Hepatocyte (in vitro differentiated cells): ENCODE data around the gene ZP2.

Experiments
- EZH2 ChIP-seq: fragments of 200-600 bp; sonication (generic); IDR thresholded peaks from 2 replicates; pipeline ENCODE4 v1.6.1; 2016; ENCODE audit warnings: antibody characterized with exemption, mild to moderate bottlenecking, borderline replicate concordance
- TF ChIP-seq, protein P1 (sequence below): fragments of 200-600 bp; sonication (generic); IDR thresholded peaks from 2 replicates; pipeline ENCODE4 v1.5.1; 2016; ENCODE audit warnings: antibody characterized with exemption, mild to moderate bottlenecking; ENCODE audit not compliant: poor library complexity

DNA sequence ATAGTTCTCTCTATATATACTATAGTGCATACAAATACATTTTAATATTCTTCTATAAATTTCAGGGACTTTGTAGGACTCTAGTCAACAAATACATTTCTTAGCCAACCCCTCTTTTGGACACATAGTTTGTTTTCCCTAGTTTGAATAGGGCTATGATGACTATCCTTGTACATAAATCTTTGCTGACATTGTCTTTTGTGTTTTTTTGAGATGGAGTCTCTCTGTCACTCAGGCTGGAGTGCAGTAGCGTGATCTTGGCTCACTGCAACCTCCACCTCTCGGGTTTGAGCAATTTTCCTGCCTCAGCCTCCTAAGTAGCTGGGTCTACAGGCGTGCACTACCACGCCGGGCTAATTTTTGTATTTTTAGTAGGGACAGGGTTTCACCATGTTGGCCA lies 25.5 kb upstream of the ZP2 start:
- TF ChIP-seq, protein P1, sequence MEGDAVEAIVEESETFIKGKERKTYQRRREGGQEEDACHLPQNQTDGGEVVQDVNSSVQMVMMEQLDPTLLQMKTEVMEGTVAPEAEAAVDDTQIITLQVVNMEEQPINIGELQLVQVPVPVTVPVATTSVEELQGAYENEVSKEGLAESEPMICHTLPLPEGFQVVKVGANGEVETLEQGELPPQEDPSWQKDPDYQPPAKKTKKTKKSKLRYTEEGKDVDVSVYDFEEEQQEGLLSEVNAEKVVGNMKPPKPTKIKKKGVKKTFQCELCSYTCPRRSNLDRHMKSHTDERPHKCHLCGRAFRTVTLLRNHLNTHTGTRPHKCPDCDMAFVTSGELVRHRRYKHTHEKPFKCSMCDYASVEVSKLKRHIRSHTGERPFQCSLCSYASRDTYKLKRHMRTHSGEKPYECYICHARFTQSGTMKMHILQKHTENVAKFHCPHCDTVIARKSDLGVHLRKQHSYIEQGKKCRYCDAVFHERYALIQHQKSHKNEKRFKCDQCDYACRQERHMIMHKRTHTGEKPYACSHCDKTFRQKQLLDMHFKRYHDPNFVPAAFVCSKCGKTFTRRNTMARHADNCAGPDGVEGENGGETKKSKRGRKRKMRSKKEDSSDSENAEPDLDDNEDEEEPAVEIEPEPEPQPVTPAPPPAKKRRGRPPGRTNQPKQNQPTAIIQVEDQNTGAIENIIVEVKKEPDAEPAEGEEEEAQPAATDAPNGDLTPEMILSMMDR = no peak
- no peak for TF ChIP-seq EZH2
